GM21528 (cell line): ENCODE results near the gene ZNF391.
"Not testable (repeated sequence)": the region's sequence is repeated elsewhere in the genome, so short reads cannot be mapped to it uniquely, and the experiment has no call there.

Source experiments
- ATAC-seq: cut with Tn5 transposase; IDR thresholded peaks from one replicate; pipeline ENCODE4 v1.9.1; 2021; ENCODE audit warnings: mild to moderate bottlenecking, moderate library complexity; ENCODE audit not compliant: unreplicated experiment, low FRiP score

The ZNF391 gene

DNA sequence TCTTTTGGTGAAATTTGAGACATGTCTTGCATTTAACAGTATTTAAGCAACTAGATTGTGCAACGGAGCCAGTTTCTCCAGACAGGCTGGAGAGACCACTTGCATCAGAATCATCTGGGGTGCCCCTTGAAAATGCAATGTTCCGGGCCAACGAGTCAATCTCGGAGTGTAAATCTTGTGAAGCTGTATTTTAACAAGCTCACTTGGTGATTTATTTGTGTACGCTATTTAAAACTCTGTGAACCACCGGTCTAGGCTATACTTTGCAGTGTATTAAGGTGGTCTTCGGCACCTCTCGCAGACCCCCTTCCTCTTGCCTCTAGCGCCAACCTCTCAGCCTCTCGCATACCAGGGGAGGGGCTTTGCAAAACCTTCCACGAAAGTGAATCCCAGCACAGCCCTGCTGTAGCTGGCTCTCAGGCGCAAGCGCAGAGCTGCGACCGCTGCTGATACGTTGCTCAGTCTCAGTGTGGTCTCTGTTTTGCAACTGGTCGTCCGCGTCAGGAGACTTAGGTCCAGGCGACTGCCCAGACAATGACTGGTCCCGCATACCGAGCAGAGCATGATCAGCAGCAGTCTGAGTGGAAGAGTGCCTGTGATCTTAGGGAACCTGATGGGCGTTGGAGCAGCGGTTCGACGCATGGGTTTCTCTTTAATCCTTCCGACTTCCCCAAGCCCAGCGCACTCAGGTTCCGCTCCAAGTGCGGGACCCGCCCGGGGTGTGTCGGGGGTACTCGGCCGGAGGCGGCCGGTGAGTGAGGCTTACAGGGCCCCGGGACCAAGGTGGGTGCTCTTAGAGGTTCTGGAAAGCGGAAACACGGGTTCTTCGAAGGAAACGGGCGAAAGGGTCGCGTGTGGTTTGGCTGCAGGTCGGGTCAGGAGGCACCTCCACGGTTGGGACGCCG, at the start of gene ZNF391:
TSS of gene ZNF391 (plus strand) at position 467 of the 905 bp plus-strand sequence. CDS start 11,612 bp downstream, outside the sequence.
- ATAC-seq = peak; percentile 91

DNA sequence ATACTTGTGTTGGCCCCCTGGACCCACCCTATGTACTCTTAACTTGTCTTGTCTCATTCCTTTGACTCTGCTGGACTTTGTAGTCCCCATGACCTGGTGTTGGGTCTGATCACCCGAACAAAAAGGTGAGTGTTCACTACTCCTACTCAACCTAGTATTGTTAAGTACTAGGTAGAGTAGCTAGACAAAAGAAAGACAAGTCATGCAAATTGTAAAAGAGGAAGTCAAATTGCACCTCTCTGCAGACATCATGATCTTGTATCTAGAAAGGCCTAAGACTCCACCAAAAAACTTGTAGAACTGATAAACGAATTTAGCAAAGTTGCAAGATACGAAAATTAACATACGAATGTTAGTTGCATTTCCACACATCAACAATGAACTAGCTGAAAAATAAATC, 35.7 kb upstream of the ZNF391 start:
- no peak for ATAC-seq

DNA sequence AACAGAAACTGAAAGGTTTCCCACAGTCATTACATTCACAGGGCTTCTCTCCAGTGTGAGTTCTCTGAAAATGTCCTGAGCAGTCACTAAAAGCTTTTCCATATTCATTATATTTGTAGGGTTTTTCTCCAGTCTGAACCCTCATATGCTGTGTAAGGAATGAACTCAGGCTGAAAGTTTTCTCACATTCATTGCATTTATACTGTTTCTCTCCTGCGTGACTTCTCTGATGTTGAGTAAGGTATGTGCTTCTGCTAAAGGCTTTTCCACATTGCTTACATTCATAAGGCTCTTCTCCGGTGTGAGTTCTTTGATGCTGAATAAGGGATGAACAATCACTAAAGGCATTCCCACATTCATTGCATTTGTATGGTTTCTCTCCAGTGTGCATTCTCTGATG, 29.8 kb upstream of the ZNF391 start:
- ATAC-seq = no peak

DNA sequence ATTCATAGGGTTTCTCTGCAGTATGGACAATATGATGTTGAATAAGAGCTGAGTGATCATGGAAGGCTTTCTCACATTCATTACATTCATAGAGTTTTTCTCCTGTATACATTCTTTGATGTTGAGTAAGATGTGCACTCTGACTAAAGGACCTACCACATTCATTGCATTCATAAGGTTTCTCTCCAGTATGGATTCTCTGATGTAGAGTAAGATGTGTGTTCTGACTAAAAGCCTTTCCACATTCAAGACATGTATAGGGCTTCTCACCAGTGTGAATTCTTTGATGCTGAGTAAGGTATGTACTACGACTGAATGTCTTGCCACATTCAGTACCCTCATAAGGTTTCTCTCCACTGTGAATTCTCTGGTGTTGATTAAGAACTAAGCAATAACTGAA, 29.3 kb upstream of the ZNF391 start:
- ATAC-seq = no peak

DNA sequence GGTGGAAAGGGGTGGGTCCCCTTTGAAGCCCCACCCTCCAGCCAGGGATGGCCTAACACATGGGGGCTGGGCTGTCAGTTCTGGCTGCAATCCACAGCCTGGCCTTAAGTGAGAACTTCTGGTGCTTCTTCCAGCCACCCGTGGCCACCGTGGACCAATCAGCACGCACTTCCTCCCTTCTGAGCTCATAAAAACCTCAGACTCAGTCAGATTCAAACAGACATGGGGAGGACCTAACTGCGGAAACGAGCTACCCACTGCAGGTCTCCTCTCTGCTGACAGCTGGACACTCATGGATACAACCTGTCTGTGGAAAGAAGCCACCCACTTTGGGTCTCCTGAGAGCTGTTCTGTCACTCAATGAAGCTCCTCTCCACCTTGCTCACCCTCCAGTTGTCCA, 20.4 kb upstream of the ZNF391 start:
- ATAC-seq = no peak

DNA sequence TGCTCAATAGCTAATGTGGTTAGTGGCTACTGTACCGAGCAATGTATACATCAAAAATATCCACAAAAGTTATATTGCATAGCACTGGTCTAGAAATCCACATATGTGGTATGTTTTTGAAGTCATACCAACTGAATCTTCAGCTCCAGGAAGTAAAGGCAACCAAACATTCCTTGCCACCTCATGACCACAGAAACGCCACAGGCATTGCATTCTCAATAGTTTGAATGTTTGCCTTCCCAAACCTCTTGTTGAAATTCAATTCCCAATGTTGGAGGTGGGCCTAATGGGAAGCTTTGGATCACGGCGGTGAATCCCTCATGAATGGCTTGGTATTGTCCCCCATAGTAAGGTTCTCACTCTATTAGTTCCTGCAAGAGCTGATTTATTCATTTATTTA, 18.2 kb upstream of the ZNF391 start:
- ATAC-seq = no peak

DNA sequence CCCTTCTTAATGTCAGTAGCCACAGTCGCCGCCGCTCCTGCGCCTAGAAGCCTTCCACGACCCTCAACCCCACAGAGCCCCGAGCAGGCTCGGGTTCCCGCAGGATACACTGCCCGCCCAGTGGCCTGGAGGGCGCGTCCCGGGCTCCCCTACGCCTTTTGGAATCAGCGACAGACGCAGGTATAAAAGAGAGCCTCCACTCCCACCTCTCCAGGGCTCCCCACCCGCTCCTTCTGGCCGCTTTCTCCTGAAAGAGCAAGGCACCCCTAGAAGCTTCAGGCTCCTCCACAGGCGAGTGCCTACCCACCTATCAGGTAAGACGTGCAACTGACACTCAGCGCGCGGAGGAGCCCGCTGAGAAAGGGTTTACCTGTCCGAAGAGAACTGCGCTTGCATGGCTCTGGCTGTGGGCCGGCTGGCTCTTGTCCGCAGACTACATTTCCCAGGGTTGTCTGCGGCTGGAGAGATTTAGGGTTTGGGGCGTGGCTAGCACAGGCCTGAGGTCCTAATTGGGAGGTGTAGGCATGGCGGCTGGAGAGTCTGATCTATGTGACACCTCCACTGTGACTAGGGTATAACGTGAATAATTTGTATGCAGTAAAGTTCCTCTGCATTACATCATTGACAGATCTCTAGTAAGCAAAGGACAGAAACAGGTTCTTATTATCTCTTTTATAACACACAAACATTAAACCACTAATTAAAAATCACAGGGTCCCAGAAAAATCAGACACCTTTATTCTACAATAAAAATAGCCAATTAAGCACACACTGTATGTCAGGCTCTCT, 13.5 kb upstream of the ZNF391 start:
- ATAC-seq = no peak

DNA sequence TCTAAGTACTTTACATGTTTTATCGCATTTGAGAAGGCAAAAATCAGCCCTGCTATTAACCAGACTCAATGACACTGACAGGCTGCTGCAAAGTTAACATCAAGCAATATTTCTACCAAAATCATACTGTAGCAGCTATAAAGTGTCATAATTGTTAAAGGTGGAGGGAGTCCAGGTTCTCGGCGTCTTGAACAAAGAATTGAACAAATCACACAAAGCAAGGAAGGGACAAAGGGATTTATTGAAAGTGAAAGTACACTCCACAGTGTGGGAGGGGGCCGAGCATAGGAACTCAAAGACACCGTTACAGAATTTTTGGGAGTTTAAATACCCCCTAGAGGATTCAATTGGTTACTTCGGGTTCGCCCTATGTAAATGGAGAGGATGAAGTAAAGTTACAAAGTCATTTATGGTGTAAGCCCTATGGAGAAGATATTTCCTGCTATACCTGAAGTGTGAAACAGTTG, 12.9 kb upstream of the ZNF391 start:
- ATAC-seq = no peak

DNA sequence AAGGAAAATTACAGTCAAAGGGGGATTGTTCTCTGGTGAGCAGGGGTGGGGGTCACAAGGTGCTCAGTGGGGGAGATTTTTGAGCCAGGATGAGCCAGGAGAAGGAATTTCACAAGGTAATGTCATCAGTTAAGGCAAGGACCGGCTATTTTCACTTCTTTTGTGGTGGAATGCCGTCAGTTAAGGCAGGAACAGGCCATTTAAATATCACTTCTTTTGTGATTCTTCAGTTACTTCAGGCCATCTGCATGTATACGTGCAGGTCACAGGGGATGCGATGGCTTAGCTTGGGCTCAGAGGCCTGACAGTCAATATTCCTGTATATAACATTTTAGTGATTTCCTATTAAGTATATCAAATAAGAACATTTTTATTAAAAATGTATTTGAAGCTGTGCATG, 10.2 kb upstream of the ZNF391 start:
- not testable (repeated sequence) for ATAC-seq

DNA sequence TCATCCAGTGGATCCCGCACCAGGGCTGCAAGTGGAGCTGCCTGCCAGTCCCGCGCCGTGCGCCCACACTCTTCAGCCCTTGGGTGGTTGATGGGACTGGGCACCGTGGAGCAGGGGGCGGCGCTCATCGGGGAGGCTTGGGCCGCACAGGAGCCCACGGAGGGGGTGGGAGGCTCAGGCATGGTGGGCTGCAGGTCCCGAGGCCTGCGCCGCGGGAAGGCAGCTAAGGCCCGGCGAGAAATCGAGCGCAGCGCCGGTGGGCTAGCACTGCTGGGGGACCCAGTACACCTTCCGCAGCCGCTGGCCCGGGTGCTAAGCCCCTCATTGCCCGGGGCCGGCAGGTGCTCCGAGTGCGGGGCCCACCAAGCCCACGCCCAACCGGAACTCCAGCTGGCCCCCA, 7.6 kb upstream of the ZNF391 start:
- not testable (repeated sequence) for ATAC-seq

DNA sequence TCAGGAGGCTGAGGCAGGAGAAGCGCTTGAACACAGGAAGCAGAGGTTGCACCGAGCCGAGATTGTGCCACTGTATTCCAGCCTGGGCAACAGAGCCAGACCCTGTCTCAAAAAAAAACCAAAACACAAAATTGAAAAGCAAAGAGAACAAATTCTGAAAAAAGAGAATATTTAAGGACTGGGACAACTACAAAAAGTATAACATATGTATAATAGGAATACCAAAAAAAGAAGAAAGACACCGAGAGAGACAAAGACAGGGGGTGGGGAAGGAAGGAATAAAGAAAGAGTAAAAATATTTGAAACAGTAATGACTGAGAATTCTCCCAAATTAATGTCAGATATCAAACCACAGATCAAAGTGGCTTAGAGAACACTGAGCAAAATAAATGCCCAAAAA, 5.5 kb upstream of the ZNF391 start:
- no peak for ATAC-seq

DNA sequence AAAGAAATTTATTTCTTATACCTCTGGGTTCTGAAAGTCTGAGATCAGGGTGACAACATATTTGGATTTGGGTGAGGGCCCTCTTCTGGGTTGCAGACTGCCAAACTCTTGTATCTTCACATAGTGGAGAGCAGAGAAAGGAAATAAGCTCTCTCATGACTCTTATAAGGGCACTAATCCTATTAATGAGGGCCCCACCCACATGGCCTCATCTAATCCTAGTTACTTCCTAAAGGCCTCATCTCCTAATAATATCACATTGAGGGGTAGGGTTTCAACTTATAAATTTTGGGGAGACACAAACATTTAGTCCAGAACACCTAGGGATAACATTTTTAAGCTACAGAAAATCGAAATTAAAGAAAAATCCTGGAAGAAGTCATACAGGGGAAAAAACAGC, 5.1 kb upstream of the ZNF391 start:
- ATAC-seq = no peak

DNA sequence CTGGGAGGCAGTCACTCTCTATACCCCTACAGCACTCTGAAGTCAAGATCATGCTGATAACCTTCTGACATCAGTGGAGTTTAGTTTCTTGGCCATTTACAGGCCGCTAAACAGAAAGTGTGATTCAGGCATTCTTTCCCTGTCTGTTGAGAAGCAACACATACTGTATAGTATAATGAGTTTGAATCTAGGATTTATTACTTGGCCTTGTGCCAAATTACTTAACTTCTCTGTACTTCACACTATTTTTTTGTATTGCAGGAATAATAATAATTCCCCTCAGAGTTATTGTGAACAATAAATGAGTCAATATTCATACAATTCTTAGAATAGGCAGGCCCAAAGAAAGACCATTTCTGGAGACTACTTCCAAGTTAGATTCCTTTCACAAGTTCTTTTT, 4.1 kb downstream of the ZNF391 start:
- ATAC-seq = no peak

DNA sequence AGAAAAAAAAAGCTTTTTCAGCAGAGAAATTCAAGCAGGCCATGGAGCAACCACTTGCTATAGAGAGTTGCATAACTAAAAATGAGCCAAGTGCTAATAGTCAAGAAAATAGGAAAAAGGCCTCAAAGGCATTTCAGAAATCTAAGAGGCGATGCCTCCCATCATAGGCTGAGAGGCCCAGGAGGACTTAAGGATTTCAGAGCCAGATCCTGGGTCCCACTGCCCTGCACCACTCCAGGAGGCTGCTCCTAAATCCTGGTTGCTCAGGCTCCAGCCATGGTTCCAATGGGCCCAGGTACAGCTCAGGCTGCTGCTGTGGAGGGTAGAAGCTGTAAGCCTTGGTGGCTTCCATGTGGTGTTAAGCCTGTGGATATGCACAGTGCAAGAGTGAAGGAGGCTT, 5.5 kb downstream of the ZNF391 start:
- no peak for ATAC-seq

DNA sequence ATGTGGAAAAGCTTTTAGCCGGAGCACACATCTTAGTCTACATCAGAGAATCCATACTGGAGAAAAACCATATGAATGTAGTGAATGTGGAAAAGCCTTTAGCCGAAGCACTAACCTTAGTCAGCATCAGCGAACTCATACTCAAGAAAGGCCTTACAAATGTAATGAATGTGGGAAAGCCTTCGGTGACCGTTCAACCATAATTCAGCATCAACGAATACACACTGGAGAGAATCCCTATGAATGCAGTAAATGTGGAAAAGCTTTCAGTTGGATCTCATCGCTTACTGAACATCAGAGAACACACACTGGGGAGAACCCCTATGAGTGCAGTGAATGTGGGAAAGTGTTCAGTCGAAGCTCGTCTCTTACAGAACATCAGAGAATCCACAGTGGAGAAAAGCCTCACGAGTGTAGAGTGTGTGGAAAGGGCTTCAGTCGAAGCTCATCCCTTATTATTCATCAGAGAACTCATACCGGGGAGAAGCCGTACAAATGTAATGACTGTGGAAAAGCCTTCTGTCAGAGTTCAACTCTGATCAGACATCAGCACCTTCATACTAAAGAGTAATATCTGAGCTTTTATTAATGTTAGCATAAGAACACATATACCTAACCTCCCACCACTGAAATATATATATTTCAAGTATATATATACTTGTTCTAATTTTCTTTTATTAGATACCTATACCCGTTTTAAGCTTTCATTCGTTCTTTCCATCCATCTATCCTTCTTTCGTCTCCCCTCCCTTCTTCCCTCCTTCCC, 12.5 kb downstream of the ZNF391 start:
- no peak for ATAC-seq

DNA sequence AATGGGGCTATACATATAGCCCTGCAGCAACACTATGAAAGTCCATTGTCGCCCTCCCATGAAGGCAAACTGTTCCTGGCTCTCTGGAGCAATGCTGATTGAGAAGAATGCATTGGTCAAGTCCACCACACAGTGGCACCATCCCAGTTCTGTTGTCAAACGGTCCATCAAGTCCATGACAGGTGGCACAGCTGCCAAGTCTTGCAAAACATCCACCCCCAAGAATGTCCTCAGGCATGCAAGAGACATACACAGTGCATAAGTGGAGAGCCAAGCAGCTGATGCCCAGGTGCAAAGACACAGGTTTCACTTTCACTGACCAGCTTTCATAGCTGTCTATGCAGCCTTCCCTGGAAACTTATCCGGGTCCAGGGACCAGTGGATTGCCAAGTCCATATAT, 17.5 kb downstream of the ZNF391 start:
- ATAC-seq = no peak

DNA sequence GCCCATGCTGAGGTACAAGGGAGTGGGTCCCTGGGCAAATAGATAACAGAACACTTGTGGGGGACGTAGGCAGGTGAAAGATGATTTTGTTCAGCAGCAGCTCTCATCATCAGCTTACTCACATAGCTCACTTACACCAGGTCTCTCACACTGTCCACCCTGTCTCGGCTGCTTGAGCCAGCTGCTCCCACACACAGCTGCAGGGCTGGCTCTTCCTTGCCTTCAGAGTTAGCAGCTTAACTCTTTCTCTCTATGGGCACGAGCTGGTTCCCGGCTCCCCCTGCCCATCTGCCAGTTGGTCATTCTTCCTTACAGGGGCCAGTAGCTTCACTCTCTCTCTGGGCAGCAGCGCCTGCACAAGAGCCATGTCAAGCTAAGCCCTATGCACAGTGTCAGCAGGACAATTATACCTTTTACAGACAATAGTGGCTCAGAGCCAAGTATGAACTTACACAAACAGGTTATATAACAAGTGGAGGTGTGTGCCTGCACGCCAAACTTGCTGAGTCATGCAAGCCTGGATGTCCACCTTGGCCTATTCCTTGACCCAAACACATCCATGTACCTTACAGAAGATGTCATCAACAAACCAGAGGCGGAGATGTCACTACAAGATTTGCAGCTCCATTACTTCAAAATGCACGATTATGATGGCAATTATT, 18.7 kb downstream of the ZNF391 start:
- no peak for ATAC-seq

DNA sequence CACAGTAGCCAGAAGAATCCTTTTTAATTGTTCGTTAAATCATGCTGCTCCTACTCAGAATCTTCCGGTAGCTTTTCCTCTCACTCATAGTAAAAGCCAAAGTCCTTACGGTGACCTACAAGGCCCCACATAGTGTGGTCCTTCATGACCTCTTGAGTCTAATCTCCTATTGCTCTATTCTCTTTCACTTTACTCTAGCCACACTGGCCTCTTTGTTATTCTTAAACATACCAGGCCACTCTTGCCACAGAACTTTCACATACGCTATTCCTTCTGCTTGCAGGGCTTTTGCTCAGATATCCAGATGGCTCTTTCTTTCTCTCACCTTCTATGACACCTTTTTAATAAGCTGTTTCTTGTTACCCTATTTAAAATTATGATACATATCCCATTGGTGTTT, 25.7 kb downstream of the ZNF391 start:
- ATAC-seq = no peak

DNA sequence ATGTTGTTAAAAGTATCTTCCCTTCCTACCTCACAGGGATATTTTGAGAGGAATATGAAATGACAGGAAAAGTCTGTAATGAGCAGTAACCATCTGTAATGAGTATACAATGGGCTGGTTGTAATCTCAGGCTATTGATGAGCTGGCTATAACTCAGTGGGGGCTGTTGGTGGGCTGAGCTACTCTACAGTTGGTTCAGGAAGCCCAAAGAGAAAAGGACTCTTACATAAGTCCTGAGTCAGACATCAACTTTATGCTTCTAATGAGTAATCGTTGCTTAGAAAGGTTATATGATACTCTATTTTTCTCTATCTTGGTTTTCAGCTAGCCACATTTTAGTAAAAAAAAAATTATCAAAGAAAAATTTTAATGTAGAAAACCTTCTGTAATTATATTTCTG, 26.4 kb downstream of the ZNF391 start:
- ATAC-seq = no peak

DNA sequence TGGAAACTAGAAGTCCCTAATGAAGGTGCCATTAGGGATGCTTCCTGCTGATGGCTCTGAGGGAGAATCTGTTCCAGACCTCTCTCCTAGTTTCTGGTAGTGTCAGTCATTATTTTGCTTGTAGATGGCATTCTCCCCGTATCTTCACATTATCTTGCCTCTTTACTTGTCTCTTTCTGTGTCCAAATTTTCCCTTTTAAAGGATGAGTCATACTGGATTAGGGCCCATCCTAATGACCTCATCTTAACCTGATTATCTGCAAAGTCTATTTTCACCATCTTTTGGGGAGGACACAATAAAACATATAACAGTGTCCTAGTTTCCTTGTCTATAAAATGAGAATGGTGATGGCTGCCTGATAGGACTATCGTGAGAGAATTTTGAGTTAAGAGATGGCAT, 27.3 kb downstream of the ZNF391 start:
- no peak for ATAC-seq
